Mesenchymal stem cell (in vitro differentiated cells and primary cell): ENCODE data around the gene DSTN.

Experiments
- DNase-seq: peaks from one replicate; pipeline ENCODE4 v3.0.0-alpha.2; 2013
- H2AFZ ChIP-seq: one replicate; pipeline ENCODE4 v1.6.1; 2013; ENCODE audit warnings: low read depth, mild to moderate bottlenecking, control low read depth, inconsistent platforms, low read length, moderate library complexity
- H2AK5ac ChIP-seq: 2 replicates; pipeline ENCODE4 v1.6.1; 2013; ENCODE audit warnings: low read length, moderate library complexity, mild to moderate bottlenecking, inconsistent platforms; ENCODE audit not compliant: severe bottlenecking
- H2BK120ac ChIP-seq: one replicate; pipeline ENCODE4 v1.6.1; 2013; ENCODE audit warnings: low read depth, mild to moderate bottlenecking, inconsistent platforms, low read length, moderate library complexity
- H2BK12ac ChIP-seq, 2 experiments: one replicate each; pipeline ENCODE4 v1.6.1; 2013; ENCODE audit warnings: inconsistent platforms in 2 of 2, low read length in 2 of 2, mild to moderate bottlenecking in 2 of 2, moderate library complexity in 2 of 2, control low read depth in 1 of 2
- H2BK15ac ChIP-seq: one replicate; pipeline ENCODE4 v1.6.1; 2013; ENCODE audit warnings: mild to moderate bottlenecking, low read depth, inconsistent platforms; ENCODE audit not compliant: poor library complexity, severe bottlenecking
- H2BK5ac ChIP-seq: 2 replicates; pipeline ENCODE4 v1.6.1; 2013; ENCODE audit warnings: low read depth, mild to moderate bottlenecking, low read length, control low read depth, inconsistent platforms; ENCODE audit not compliant: poor library complexity, severe bottlenecking
- H3K14ac ChIP-seq, 2 experiments: one replicate each; pipeline ENCODE4 v1.6.1; 2013; ENCODE audit warnings: inconsistent platforms in 2 of 2, low read length in 2 of 2, control low read depth in 1 of 2, mild to moderate bottlenecking in 1 of 2, moderate library complexity in 1 of 2
- H3K18ac ChIP-seq, 2 experiments: one replicate each; pipeline ENCODE4 v1.6.1; 2013; ENCODE audit warnings: inconsistent platforms in 2 of 2, low read length in 2 of 2, control low read depth in 1 of 2, low read depth in 1 of 2, mild to moderate bottlenecking in 1 of 2
- H3K23ac ChIP-seq, 2 experiments: one replicate each; pipeline ENCODE4 v1.6.1; 2013; ENCODE audit warnings: inconsistent platforms in 2 of 2, low read length in 2 of 2, mild to moderate bottlenecking in 2 of 2, moderate library complexity in 2 of 2, control low read depth in 1 of 2
- H3K27ac ChIP-seq: 2 replicates; pipeline ENCODE4 v1.5.1; 2013; ENCODE audit warnings: mild to moderate bottlenecking, moderate library complexity, low read length, control low read depth, inconsistent platforms; ENCODE audit not compliant: poor library complexity, severe bottlenecking
- H3K27me3 ChIP-seq, 2 experiments: 2 replicates each; pipeline versions ENCODE4 v1.6.1 to v1.7.0; 2013; ENCODE audit warnings: low read length in 2 of 2, mild to moderate bottlenecking in 2 of 2, moderate library complexity in 2 of 2, control low read depth in 1 of 2, inconsistent platforms in 1 of 2; ENCODE audit not compliant: control insufficient read depth in 1 of 2, insufficient read depth in 1 of 2
- H3K36me3 ChIP-seq, 2 experiments: 2 replicates each; pipeline versions ENCODE4 v1.6.1 to v1.7.0; 2013; ENCODE audit warnings: low read length in 2 of 2, control low read depth in 1 of 2, inconsistent platforms in 1 of 2, low read depth in 1 of 2, mild to moderate bottlenecking in 1 of 2; ENCODE audit not compliant: insufficient read depth in 2 of 2, control insufficient read depth in 1 of 2
- H3K4ac ChIP-seq, 2 experiments: one replicate each; pipeline ENCODE4 v1.6.1; 2013; ENCODE audit warnings: inconsistent platforms in 2 of 2, low read length in 2 of 2, mild to moderate bottlenecking in 2 of 2, moderate library complexity in 2 of 2, control low read depth in 1 of 2, low read depth in 1 of 2
- H3K4me1 ChIP-seq: 2 replicates; pipeline ENCODE4 v1.6.1; 2013; ENCODE audit warnings: low read depth, low read length, control low read depth; ENCODE audit not compliant: control insufficient read depth, insufficient read depth
- H3K4me2 ChIP-seq: 2 replicates; pipeline ENCODE4 v1.6.1; 2013; ENCODE audit warnings: low read length, mild to moderate bottlenecking, inconsistent platforms; ENCODE audit not compliant: poor library complexity, severe bottlenecking
- H3K4me3 ChIP-seq, 2 experiments: 2 replicates each; pipeline versions ENCODE4 v1.5.1 to v1.7.0; 2013; ENCODE audit warnings: low read length in 2 of 2, mild to moderate bottlenecking in 2 of 2, control low read depth in 1 of 2, low read depth in 1 of 2; ENCODE audit not compliant: insufficient read depth in 1 of 2
- H3K79me1 ChIP-seq: replicated peaks from 2 replicates; pipeline ENCODE4 v1.6.1; 2013; ENCODE audit warnings: mild to moderate bottlenecking, control low read depth, low read length, inconsistent platforms; ENCODE audit not compliant: poor library complexity, severe bottlenecking
- H3K9ac ChIP-seq: 2 replicates; pipeline ENCODE4 v1.7.0; 2013; ENCODE audit warnings: mild to moderate bottlenecking, low read length, moderate library complexity
- H3K9me3 ChIP-seq: 2 replicates; pipeline ENCODE4 v1.7.0; 2013; ENCODE audit warnings: mild to moderate bottlenecking, low read length; ENCODE audit not compliant: control insufficient read depth
- H4K8ac ChIP-seq: one replicate; pipeline ENCODE4 v1.6.1; 2013; ENCODE audit warnings: inconsistent platforms, mild to moderate bottlenecking, low read length, moderate library complexity
- H4K91ac ChIP-seq: one replicate; pipeline ENCODE4 v1.6.1; 2013; ENCODE audit warnings: mild to moderate bottlenecking, low read length, inconsistent platforms
- WGBS: methylation state at CpG from one replicate; pipeline ENCODE4 v1.1.7; 2013; ENCODE audit warnings: mixed read lengths; 5-methylcytosine and 5-hydroxymethylcytosine counted together

Gene DSTN

DNA sequence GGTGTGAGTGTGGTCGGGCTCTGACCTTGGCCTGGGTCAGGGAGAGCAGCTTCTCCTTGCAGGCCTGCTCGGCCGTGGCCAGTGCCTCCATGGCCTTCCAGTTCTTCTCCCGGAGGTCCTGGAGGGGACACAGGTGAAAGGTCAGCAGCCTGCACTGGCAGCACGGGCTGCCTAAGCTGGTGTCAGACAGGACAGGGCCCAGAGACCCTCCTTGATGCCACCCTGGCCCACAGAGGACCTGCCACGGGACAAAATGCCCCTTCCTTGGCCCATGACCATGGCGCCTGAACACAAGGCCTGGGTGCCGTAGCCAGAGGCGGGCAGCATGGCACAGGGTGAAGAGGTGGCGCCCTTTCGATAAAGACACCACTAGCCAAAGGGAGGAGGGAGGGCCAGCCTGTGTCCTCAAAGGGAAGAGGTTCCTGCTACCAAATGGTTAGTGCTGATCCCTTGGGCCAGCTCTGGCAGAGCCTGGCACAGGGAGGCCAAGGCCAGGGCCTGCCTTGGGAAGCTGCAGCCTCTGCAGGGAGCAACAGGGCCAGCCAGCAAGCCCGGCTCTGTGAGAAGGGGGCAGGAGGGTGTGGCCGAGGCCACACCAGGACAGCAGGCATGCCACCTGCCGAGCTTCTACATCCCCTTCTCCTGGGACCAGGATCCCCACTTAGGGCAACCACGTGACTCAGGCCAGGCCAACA lies 54.8 kb downstream of the DSTN start:
- no peak overlapping the region for H3K23ac ChIP-seq
- no peak overlapping the region for H2AFZ ChIP-seq
- no peaks in the 10 kb centered on the region for H3K9me3 ChIP-seq
- H2BK12ac ChIP-seq, result no peak overlapping the region
- H2AK5ac ChIP-seq, result no peak overlapping the region
- no peak overlapping the region for H3K27ac ChIP-seq
- H3K79me1 ChIP-seq, result peaks cover 63% of the 10 kb centered on the region
- no peak overlapping the region for H3K9ac ChIP-seq
- no peak overlapping the region for H2BK120ac ChIP-seq
- H3K4me3 ChIP-seq, result no peak overlapping the region
- no peak overlapping the region for H4K91ac ChIP-seq
- H3K4me2 ChIP-seq, result no peak overlapping the region
- no peak overlapping the region for H2BK15ac ChIP-seq
- H3K4ac ChIP-seq, result no peak overlapping the region
- no peak overlapping the region for H4K8ac ChIP-seq
- H2BK5ac ChIP-seq, result no peak overlapping the region
- H3K14ac ChIP-seq, result no peak overlapping the region
- no peaks in the 10 kb centered on the region for H3K27me3 ChIP-seq
- peaks cover 98 to 99% of the 10 kb centered on the region in 2 experiments for H3K36me3 ChIP-seq
- 91% methylated on average over 14 of the region's 15 CpGs for WGBS
- DNase-seq, result no peak
- H3K18ac ChIP-seq, result no peak overlapping the region
- peaks cover 6% of the 10 kb centered on the region for H3K4me1 ChIP-seq

DNA sequence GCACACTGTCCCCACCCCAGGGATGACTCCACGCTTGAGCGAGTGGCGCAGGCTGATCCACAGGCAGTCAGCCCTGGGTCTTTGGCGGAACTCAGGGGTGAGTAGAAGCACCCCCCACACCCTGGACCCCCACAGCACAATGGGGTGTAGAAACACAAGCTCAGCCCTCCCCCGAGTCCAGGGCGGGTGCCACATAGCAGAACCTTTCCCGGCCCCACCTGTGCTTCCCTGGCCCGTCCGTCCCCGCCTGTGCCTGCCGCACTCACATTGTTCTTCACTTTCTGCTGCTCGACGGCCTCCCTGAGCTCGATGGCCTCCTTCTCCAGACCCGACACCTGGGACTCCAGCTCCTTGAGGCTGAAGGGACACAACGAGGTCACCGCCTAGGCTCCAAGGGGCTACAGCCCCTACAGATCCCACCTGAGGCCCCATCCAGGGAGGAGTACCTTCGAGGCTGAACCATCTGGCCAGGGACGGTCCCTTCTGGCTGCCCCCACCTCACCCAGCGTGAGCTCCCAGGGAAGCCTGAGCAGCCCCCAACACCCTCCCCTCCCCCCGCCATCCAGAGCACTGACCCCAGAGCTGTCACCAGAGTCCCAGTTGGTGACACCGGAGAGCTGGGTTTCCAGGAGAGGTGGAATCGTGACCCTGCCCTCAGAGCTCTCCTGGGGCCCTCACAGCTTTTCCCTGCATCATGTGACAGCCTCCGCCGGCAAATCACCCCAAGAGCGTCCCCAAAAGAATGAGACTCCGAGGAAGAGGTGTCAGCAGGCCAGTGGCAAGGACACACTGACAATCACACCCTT lies 55.6 kb downstream of the DSTN start:
- Histone ChIP-seq H3K4me3 (no peak overlapping the region), H2AK5ac (no peak overlapping the region), H3K4me2 (no peak overlapping the region), H3K27ac (no peak overlapping the region), H3K18ac (no peak overlapping the region), H2AFZ (no peak overlapping the region), H3K23ac (no peak overlapping the region), H3K79me1 (peaks cover 70% of the 10 kb centered on the region), H3K9me3 (no peaks in the 10 kb centered on the region), H3K4me1 (peaks cover 7% of the 10 kb centered on the region), H2BK15ac (no peak overlapping the region), H3K9ac (no peak overlapping the region), H4K8ac (no peak overlapping the region), H2BK5ac (no peak overlapping the region), H3K14ac (no peak overlapping the region), H3K4ac (no peak overlapping the region), H3K36me3 (peaks cover 98 to 99% of the 10 kb centered on the region in 2 experiments), H2BK12ac (no peak overlapping the region), H3K27me3 (no peaks in the 10 kb centered on the region), H4K91ac (no peak overlapping the region), H2BK120ac (no peak overlapping the region)
- DNase-seq, result no peak
- WGBS, result 96% methylated on average over 27 of the region's 27 CpGs

DNA sequence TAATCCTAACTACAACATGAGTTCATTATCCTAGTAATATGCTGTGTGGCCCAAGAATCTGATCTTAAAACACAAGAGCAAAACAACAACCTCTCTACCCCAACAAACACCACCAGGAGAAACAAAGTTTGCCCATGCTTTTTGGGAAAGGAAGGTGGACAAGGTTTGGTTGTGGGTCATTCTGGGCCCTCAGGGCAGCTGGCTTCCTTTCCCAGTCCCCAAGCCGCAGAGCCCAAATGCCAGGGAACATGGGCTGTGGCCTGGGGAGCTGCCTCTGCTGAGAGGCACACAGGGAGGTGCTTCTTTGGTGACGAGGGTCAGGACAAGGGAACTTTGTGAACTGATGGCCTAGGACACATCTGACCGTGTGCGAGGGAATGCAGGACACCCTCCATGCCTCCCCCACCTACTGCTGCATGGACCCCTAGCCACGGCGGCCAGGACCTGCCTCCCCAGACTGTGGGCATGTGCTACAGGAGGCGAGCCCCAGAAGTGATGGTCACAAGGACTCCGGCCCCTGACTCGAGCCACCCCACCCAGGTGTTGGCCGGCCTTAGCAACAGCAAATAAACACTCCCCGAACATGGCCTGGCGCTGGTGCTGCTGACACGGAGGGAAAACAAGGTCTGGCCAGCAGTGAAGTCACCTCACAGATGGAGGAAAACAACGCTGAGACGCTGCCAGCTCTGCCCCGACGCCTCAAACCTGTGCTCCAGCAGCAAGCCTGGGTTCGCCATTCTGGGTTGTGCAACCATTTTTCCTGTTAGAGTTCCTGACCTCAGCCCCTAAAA lies 56.5 kb downstream of the DSTN start:
- no peak overlapping the region for H3K14ac ChIP-seq
- no peak overlapping the region for H3K4ac ChIP-seq
- H4K8ac ChIP-seq, result no peak overlapping the region
- no peak overlapping the region for H3K18ac ChIP-seq
- DNase-seq, result no peak
- H2BK15ac ChIP-seq, result no peak overlapping the region
- H3K23ac ChIP-seq, result no peak overlapping the region
- 89% methylated on average over 18 of the region's 18 CpGs for WGBS
- no peaks in the 10 kb centered on the region for H3K9me3 ChIP-seq
- no peak overlapping the region for H2BK12ac ChIP-seq
- no peak overlapping the region for H3K9ac ChIP-seq
- H3K27ac ChIP-seq, result no peak overlapping the region
- no peak overlapping the region for H2BK5ac ChIP-seq
- peaks cover 8% of the 10 kb centered on the region for H3K4me1 ChIP-seq
- H2AFZ ChIP-seq, result no peak overlapping the region
- H3K4me3 ChIP-seq, result no peak overlapping the region
- no peak overlapping the region for H2BK120ac ChIP-seq
- peaks cover 72% of the 10 kb centered on the region for H3K79me1 ChIP-seq
- no peak overlapping the region for H4K91ac ChIP-seq
- H2AK5ac ChIP-seq, result no peak overlapping the region
- peaks cover 98 to 99% of the 10 kb centered on the region in 2 experiments for H3K36me3 ChIP-seq
- no peaks in the 10 kb centered on the region for H3K27me3 ChIP-seq
- H3K4me2 ChIP-seq, result no peak overlapping the region
